SHP77 treated with DMSO at 0.1 percent for 48 hours (cell line): ENCODE measurements around the gene FAH.
"Not testable (repeated sequence)": the region's sequence is repeated elsewhere in the genome, so short reads cannot be mapped to it uniquely, and the experiment has no call there.

Experiments used
- DNase-seq: peaks from one replicate; lab custom pipeline; 2025; lab: John Stamatoyannopoulos, UW

The FAH gene

DNA sequence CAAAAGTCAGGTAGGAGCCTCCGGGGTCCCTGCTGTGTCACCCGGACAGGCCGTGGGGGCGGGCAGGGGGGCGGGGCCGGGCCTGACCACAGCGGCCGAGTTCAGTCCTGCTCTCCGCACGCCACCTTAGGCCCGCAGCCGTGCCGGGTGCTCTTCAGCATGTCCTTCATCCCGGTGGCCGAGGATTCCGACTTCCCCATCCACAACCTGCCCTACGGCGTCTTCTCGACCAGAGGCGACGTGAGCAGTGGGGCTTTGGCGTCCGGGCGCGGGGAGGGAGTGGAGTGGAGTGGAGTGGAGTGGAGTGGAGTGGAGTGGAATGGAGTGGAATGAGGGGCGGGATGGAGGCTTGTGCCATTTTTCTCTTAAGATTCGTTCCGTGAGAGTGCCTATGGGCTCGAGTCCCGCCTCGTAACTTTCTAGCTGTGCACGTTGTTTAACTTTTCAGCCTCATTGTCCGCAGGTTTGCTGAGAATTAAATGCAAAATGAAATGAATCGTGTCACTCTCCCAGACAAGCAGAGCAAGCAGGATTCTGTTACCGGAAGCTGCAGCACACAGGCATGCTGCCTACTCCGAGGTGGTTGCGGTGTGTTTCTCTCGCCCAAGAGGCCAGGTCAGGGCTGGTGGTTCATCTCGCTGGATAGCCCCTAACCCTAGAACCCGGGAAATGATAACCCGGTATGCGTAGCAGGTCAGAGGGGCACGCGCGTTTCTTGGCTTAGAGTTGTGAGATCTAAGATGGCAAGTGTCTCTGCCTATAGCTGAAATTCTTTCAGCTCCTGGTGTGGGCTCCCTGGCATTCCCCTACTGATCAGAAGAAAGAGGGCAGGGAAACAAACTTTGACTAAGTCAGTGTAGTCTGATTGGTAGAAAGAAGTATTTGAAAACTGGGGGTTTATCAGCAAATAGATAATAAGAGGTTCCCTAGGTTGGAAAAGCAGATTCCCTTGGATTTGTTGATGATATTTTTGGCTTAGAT is at the start of gene FAH:
FAH (plus strand) TSS at position 104 of the 981 bp plus-strand sequence; CDS start at position 160, 56 bp downstream.
- no peak for DNase-seq

DNA sequence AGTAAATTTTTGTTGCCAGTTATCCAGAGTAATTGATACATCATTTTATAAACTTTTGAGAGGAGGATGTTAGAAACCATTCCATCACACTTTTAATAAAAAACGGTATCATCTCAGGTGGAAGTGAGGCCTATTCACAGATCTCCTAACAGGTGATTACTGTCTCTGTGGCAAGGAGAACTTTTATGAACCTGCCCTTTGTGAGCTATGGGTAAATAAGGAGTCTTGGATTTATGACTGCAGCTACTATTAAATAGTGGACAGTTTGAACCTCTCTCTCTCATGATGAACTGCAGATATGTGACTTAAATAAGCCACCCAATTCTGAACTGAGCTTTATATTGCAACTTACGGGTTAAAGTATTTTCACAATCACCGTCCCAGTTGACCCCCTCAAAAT is 47.6 kb upstream of the FAH start:
- no peak for DNase-seq

DNA sequence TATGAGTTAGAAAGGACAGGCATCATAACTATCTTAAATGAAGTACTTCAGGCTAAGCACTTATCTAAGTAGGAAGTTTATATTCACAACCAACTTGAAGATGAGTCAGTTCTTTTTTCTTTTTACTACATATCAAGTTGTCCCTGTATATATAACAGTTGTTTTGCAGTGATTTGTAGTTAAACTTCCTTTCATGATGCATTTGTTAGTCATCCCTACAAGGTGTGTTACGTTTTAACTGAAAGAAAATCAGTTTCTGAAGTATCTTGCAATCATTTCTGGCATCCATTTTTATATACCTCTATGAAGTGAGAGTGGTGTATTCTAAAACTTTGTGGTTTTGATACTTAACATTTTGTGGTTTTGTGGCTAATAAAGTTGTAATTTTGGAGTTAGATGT is 47.2 kb upstream of the FAH start:
- DNase-seq = no peak

DNA sequence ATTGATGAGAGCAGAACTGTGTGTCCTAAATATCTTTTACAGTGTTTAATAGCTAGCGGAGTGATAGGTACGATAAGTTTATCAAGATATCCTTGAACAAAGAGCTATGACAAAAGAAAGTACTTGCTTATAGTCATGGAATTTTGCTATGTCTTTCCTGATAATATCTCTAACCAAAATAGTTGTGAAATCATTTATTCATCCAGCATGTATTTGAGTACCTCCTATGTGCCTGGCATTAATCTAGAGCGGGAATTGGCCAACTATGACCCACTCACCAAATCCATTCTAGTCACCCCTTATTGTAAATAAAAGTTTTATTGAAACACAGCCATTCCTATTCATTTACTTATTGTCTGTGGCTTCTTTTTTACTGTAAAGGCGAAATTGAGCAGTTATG is 46.7 kb upstream of the FAH start:
- no peak for DNase-seq

DNA sequence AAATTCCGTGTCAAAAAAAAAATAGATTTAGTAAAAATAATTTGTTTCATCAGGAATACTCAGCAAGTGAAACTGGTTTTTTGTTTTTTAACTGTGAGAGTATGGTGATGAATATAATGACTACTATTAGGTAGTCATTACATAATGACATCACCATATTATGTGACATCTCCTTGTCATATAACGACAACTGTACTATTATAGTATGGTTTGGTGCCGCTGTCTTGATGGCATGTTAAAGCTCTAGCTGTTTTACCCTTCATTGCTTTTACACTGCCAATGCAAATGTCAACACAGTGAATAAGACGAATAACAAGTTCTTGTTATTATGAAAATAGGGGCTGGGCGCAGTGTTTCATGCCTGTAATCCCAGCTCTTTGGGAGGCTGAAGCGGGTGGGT is 45.6 kb upstream of the FAH start:
- no peak for DNase-seq

DNA sequence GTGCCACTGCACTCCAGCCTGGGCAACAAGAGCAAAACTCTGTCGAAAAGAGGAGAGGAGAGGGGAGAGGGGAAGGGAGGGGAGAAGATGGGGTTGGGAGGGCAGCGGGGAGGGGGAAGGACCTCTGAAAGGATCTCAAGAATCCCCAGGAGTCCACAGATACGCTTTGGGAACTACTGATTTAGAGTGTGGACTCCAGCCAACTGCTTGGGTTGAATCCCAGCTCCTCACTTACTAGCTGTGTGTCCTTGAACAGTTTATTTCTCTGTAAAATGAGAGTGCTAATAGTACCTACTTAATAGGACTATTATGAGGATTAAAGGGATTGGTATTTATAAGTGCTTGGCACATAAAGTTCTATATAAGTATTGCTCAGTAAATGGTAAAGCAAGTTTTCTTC is 45.0 kb upstream of the FAH start:
- no peak for DNase-seq

DNA sequence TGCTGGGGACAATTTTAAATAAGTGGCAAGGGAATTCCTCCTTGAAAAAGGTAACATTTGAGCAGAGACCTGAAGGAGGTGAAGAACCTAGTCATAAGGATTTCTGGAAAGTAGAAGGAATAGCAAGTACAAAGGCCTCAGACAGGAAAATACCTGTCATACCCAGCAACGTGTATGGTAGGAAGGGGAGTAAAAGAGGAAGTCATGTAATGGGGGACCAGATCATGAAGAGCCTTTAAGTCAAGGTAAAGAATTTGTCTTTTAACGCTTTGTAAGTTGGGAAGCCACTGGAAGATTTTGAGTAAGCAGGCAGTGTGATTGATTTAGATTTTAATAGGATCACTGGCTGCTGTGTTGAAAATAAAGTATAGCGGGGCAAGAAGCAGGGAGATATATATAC is 43.4 kb upstream of the FAH start:
- no peak for DNase-seq

DNA sequence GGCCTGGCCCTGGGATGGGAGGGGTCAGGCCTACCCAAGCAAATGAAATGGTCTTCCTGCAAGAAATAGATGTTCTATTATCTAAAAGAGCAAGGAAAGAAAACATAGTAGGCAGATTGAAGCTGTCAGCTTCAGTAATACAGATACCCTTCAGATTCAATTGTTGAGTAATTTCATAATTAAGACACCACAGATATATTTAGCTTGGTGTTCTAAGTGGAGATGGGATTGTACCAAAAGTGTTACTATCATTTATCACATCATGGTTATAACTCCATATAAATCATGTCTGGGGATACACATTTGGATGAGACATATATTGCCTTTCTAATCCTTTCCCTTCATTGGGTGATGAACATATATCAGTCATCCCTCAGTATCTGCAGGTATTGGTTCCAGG is 41.9 kb upstream of the FAH start:
- no peak for DNase-seq

DNA sequence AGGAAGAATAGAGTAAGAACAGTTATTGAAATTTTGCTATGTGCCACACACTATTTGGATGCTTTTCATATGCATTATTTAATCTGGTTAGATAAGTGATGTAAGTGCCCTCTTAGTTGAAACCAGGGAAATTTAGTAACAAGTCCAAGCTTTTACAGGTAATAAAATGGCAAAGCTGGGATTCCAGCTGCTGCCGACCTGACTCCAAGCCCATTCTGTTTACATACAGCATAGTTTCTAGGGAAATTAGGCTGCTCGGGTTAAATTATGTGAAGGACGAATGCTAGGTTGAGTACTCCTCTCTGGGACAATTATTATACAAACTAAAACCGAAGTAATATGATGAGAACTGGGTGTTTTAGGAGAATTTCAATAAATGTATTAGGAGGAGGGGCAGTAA is 38.7 kb upstream of the FAH start:
- DNase-seq = no peak

DNA sequence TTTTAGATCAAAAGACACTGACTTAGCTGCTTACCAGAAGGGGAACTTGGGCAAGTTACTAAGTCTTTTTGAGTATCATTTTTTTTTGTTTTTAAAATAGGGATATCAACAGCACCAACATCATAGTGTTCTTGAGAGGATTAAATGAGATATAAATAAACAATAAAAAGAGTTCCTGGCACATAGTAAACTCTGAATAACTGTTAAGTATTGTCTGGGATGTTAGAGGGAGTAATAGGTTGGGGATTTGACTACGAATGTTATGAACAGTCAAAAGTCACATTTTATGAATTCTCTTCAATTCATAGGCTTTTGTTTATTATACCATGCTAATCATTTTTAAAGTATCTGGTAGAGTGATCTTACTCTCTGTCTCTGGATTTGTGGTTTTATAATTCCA is 37.8 kb upstream of the FAH start:
- no peak for DNase-seq

DNA sequence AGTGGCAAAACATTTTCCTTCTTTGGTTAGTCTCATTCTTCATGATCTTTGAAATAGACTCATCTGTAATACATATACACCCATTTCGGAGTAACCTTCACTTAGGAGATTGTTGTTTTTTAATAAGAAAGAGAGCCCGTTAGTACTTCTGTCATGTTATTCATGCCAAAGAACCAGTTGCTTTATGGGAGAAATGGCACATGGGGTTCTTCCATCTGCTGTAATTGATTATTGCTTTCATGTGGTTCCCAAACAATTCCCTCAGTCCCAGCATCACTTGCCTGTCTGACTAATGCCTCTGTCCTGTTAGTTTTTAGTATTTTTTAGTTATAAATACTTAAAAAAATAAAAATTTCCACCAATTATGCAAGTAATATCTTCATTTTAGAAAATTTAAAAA is 33.8 kb upstream of the FAH start:
- DNase-seq = no peak

DNA sequence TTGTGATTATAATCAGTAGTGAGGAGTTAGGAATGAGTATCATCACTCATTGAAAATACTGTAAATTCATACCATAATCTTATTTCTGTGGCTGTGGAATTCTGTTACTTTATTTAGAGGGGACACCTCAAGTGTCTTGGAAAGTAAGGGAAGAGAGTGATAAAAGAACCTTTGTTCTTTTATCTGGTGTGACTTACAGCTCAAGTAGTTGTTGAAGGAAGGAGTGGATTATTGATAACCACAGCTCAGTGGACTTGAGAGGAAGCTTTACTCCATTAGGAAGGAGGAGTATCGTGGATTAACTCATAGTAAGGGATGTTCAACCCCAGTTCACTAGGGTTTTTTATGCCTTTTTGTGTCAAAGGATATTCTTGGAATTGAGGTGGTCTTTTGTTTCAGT is 32.2 kb upstream of the FAH start:
- no peak for DNase-seq

DNA sequence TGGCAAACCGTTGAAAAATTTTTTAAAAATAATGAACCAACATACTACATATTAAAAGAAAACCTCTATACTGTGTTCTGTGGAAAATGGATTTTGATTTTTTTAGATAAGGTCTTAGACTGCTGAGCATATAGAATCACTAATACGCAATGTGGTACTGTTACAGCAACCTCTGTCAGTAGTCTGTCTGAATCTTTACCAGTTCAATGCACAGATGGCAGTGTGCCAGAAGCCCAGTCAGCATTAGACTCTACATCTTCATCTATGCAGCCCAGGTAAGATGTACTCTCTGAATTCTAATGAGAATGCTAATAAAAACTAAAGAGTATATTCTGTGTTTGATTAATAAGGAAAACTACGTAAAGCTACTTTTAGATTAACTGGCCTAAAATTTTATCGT is 31.3 kb upstream of the FAH start:
- DNase-seq = no peak

DNA sequence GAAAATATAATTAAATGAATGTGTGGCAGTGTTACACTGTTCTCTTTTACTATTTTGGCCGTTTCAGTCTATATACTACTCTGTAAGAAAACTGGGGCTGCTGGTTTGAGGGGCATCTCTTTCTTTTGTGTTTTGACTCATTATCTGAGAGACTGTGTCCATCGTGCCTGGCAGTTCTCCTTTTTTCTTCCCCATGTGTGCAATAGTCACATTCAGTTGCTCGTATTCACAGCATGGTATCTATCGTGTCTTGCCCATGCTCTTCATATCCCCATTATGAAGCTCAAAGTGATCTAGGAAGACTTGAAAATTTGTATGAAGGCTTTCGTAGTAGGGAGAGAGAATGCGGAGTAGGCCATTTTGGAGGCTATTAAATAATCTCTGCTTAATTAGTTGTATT is 29.8 kb upstream of the FAH start:
- no peak for DNase-seq

DNA sequence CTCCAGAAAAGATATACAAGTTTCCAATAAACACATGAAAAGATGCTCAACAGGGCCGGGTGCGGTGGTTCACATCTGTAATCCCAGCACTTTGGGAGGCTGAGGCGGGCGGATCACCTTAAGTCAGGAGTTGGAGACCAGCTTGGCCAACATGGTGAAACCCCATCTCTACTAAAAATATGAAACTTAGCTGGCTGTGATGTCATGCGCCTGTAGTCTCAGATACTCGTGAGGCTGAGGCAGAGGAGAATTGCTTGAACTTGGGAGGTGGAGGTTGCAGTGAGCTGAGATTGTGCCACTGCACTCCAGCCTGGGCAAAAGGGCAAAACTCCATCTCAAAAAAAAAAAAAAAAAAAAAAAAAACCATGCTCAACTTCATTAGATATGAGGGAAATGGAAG is 25.5 kb upstream of the FAH start:
- not testable (repeated sequence) for DNase-seq

DNA sequence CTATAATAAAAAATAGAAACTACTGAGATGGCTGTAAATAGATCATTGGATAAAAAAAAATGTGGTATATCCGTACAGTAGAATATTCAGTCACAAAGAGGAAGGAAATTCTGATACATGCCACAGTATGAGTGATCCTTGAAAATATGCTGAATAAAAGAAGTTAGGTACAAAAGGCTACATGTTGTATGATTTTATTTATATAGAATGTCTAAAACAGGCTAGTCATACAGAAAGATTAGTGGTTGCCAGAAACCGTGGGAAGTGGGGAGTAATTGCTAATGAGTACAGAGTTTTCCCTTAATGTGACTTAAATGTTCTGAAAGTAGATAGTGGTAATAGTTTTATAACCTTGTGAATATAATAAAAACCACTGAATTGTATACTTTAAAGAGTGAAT is 24.9 kb upstream of the FAH start:
- DNase-seq = no peak

DNA sequence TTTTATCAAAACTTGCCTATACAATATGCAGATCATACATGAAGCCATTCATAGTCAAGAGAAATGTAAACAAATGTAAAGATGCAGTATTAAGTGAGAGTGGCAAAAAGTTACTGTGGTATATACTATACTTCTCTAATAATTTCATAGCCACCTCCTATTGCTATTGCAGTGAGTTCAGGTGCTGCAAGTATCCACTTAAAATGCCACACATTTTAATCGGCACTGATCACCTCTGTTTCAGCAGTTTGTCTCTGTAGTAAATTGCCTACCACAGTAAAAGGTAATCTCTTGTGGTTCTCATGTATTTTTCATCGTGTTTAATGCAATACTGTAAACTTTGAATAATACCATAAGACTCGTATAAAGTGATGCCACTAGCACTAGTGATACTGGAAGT is 20.4 kb upstream of the FAH start:
- no peak for DNase-seq

DNA sequence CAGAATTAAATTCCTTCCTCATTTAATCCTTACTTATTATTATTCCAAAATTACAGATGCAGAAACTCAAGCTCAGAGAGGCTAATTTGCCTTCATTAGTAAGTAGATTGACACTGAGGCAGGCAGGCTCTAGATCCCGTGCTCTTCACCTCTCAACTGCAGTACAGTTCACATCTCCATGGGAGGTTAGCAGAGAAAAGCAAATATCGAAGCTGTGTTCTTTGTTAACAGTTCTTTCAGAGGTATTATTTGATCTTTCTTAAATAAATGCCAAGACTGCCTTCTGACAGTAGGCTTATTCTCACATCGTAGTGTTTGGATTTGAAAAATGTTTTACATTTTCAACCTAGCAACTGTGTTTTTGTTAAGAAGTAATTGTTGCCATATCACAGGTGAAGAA is 15.9 kb upstream of the FAH start:
- no peak for DNase-seq

DNA sequence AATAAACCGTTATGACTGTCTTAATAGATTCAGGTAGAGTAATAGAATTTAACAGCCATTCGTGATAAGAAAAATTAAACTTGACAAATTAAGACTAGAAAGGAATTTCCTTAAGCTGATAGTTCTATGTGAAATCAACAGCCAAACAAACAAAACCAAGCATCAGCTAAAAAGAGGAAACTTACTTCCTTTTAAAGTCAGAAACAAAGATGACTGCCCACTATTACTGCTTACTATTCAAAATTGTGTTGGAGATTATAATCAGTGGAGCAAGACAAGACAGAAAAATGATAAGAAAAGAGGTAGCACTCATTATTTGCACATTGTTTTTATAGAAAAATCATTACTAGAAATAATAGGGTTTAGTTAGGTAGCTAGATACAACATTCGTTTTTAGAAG is 13.8 kb upstream of the FAH start:
- no peak for DNase-seq

DNA sequence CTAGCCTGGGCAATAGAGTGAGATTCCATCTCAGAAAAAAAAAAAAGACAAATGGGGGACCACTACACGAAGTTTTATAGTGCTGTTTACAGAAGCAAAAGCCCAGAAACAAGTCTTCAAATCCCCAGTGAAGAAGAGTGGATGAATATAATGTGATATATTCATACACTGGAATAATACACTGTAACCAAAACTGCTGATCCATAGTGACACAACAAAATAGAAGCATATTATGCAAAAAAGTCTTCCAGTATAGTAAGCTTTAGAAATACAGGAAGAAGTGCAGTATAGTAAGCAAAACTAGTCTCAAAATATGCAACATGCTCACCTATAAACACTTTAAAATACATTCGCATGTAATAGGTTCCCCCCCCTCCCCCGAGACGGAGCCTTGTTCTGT is 11.9 kb upstream of the FAH start:
- no peak for DNase-seq

DNA sequence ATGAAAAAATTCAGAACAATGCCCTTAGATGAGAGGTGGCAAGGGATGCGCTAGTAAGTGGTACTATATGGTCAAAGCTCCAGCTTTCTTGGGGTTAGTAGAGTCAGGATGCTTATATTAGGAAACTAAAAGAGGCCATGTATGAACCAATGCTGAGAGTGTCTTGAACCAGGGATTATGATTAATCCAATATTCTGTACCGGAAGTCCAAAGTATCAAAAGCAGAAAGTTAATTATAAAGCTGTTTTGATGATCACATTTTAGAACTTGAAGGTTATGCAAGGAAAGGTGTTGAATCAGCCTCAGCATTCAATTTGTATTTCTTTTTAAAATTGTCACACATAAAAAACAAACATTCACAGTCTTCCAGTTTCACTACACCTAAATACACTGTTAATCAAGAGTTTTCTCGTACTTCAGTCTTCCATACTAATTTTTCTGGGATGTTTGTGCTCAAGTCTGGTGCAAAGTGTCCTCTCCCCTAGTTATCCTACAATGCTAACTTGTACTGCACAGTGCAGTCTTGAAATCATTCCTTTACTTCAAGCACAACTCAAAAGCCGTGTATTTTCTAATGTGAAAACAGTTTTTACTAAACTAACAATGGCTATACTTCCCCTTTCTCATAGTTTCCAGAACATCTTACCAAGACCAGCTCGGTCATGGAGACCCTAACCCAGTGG is 10.7 kb upstream of the FAH start:
- no peak for DNase-seq

DNA sequence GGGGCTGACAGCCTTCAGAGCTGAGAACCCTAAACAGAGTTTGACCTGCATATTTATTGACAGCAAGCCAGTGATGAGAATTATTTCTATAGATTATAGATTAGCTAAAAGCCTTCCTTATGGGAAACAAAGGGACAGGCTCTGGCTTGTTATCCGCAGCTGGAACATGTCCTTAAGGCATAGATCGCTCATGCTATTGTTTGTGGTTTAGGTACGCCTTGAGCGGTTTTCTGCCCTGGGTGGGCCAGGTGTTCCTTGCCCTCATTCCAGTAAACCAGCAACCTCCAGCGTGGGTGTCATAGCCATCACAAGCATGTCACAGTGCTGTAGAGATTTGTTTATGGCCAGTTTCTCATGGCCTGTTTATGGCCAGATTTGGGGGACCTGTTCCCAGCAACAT is 10.2 kb upstream of the FAH start:
- DNase-seq = no peak

DNA sequence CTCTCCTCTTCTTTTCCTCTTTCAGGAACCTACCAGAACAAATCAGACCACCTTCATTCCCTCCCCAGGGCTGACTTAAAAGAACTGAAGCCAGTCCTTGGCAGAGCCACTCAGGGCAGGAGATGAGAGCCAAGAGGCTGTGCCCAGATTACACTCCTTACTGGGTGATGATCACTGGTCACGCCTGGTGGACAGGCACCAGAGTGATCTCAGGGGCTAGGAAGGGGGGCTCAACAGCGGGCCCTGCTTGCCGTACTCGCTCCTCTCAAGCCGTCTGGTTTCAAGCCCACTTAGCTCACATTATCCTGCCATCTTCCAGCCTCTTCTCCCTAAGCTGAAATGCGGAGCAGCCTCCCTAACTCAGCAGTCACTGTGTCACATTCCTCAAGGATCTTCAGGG is 1.7 kb upstream of the FAH start:
- no peak for DNase-seq

DNA sequence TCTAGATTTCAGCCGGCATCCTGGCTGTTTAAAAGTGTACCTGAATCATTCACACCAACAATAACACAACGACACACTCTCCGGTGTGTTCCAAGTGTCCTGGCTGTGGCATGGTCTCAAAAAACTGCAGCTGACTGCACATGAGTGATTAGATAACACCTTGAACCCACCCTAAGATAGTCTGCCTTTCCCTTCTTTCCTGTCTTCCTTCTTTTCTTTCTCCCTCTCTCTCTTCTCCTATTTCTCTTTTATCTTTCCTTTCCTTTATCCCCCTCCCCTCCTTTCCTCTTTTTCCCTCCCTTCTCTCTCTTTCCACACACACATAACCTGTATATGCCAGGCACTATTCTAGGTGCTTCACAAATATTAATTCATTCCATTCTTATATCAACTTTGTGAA is 1.2 kb upstream of the FAH start:
- DNase-seq = no peak
